Bone marrow (tissue), 2 donors: ENCODE data around the gene SGTA.
A peak's percentile ranks its signal among the peaks of the same experiment; 100 is the strongest.
"Not testable (repeated sequence)": the region's sequence is repeated elsewhere in the genome, so short reads cannot be mapped to it uniquely, and the experiment has no call there.

ENCODE experiments used
- DNase-seq, 2 donors: peaks; one replicate each; lab custom pipeline; 2025; lab: John Stamatoyannopoulos, UW

SGTA gene

DNA sequence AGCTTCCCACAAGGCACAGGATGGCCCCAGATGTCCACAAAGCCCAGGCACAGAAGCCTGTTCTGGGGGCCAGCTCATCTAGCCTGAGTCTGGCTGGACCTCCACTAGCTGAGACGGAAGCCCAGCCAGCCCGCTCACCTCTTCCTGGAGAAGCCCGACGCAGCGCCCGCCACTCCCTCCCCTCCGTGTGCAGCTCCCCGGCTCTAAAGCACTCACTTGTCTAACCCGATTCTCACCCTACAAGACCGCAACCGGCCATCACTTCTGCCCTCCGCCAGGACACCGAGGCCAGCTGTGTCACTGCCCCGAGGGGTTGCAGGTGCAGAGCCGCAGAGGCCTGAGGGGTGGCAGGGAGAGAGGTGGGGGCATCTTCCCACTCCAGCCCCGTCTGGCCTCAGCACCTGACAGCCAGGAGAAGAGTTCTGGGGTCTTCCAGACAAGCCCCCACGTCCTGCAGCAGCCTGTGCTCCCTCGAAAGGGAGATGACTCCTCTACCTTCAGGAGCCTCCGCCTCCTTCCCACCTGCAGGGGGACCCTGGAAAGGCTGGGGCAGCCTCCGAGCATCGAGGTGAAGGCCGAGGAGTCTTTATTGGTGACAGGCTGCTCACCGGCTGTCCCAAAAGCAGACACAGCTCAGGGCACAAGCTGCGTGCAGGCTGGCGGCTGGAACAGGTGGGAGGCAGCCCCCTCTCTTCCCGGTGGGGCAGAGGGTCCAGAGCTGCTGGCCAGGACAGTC is 56.0 kb downstream of the SGTA start:
- no peak for DNase-seq

DNA sequence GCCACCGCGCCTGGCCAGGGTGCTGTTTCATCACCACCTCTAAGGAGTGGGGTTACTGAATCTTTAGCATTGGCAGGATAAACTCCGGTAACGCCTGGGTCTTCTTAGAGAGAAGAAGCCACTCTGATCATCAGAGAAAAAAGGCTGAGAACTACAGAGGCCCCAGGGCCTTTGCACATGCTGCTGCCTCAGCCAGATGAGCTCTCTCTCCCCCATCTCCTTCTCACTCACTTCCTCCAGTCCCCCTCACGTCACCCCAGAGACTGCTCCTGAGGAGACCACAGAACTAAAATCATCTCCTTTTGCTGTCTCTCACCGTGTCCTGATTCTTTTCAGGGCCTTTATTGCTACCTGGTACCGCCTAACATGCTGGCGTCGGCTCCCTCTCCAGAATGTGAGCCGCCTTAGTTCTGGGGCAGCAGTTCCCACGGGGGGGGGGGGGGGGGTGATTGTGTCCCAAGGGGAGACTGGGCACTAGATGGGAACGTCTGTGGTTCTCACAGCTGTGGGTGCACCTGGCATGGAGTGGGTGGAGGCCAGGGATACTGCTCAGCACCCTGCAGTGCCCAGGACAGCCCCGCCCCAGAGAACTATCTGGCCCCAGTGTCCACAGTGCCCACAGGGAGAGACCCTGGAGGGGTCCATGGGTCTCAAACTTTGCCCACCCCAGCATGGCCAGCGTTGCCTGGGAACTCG is 56.8 kb downstream of the SGTA start:
- no peak for DNase-seq

DNA sequence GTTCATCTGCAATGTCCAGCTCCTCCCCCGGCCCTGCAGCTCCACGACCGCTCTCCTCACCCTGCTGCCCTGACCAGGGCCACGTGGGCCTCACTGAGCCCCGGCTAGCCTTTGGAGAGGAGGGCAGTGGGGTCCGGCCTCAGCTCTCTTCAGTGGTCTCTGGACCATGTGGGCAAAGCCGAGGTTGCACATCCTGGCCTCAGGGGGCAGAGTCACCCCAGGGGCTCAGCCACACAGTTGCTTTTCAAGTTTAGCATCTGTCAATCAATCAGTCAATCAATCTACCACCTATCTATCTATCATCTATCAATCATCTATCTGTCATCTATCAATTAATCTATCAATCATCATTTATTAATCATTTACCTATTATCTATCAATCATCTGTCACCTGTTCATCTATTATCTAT is 58.9 kb downstream of the SGTA start:
- DNase-seq, result no peak

DNA sequence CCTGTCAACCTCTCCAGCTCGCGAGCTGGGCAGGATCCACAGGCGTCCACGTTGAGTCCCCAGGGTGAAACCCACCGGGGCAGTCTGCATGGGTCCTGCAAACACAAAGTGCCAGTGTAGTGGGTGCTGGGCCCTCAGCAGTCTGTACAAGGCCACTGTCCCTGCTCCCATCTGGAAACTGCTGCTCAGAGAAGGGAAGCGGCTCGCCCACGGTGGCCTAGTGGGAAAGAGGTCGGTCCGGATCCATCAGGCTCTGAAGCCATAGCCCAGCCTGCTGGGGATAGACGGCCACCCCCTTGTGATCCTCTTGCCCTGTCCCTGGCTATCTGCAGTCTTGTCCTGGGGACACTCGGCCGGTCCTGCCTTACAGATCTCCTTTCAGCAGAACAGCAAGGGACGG is 59.3 kb downstream of the SGTA start:
- no peak for DNase-seq

DNA sequence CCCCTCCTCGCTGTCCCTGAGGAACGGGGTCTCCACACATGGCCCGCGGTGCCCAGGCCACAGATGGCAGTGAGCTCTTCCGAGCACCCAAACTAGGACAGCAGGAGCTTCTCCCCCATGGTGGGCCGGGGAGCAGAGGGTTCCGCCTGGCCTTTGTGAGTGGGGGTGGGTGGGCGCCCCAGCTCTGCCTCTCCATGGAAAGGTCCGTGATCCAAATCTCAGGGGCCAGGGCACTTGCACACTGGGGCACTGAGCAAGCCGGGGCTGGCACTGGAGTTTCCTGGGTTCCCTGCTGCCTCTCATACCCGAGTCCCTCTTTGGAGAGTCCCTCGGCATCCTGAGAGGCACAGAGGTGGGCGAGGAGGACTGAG is 59.7 kb downstream of the SGTA start:
- no peak for DNase-seq

GRCh38 chr19:2722541-2723344 is 60.3 kb downstream of the SGTA start:
- DNase-seq, result peak in 1 of 2 donors; percentile 25

DNA sequence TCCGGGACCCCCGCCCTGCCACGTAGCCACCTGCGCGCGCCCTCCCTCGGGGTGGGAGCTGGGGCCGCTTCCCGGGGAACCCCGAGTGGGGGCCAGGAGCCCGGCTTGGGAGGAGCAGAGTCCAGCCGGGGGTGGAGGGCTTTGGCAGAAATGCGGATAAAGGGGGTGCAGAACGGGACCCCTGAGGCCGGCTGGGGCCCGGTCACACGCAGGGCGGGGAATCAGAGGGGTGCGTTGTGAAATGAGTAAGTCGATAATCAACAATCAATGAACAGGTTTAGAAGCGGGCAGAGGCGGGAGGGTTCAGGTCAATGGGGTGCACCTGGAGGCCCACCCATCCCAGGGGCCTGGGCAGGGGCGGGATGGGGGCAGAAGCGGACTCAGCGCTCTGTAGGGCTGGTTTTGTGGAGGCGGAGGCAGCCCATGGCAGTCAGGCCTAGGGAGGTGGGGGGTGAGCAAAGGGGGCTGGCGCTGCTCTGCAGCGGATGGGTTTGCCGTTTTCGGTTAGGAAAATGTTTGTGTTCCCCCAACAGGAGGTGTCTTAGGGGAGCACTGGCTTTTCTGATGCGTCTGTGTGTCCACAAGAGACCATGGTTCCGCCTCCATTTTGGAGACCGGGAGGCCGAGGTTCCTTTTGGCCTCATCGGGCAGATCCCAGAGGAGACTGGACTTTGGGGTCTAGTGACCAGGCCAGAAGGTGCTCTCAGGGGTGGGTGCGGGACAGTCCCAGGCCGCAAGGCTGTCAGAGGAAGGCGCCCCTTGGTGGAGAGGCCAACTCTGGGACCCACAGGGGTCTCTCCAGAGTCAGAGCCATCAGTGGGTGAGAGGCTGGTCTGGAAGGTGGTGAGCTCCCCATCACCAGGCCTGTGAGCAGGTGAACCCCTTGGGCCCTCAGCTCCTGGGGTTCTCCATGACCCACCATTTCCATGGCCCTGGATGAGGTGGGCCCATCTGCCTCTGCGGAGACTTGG is 61.2 kb downstream of the SGTA start:
- DNase-seq, result no peak

DNA sequence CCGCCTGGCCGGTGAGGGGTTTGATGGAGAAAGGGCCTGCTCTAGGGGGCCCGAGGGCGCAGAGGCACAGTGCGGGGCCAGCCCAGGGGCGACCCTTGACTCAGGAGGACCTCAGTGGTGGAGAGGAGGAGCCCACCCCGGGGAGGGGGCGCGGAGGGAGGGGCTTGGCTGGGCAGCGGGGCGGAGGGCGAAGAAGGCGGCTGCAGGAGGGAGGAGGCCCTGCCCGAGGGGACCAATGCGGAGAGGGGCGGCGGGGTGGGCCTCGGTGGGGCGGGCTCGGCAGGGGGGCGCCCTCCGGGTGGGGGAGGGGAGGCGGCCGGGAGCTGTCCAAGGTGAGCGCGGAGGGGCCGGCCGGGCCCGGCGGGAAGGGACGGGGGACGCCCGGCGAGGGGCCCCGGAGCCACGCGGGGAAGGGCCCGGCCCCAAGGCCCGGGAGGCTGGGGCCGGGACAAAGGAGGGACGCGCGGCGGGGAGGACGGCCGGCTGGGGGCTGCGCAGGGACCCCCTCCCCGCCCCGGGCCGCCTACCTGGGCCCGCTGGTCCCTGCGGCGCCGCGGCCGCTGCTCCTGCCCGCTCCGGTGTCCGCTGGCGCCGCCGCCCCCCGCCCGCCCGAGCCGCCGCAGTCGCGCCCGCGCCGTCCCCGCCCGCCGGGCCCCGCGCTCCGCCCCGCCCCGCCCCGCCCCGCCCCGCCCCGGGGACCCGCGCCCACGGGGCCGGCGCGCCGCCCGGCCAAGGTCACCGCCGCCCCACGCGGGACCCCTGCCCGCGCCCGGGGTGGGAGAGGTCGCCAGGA is 62.1 kb downstream of the SGTA start, which contains the start of gene DIRAS1:
Gene DIRAS1 (minus strand): TSS at position 596 of the 793 bp plus-strand sequence. CDS start 3,566 bp downstream, outside the sequence.
- no peak for DNase-seq

DNA sequence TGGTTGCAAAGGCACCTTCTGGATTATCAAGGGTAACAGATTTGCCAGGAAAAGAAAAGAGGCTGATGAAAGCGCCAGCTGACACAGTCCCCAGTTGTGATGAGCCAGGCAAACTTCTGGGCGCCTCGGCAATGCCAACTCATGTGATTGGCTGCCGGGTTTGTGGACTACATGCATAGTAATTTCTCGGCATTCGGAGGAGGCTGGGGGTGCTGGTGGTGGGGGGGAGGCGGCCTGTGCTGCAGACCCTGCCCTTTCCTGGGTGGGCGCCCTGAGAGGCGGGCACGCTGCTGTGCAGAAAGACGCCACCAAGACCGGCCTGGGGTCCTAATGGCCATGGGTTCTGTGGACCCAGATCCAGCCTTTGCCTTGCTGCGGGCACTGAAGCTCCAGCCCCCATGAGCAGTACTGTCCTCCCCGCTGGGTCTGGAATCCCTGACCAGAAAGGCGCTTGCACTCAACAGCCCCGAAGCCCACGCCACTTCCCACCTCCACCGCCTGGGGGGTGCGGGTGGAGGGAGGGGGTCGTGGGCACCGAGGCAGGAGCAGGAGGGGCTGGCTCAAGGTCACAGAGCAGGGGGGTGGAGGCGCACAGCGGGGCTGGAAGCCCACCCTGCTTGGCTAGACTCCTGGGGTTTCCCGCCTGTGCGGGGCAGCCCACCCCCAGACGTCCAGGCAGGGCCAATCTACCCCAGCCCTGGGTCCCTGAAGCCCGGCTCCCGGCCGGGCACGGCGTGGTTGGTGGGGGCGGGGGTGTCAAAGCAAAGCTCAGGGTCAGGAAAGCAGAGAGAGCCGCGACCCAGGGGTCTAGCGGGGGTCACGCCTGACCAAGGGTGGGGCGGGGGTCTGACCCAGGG is 62.9 kb downstream of the SGTA start:
- DNase-seq, result no peak

- no peak for DNase-seq
These were observed 63.8 kb downstream of the SGTA start for GRCh38 chr19:2719232-2719735.

DNA sequence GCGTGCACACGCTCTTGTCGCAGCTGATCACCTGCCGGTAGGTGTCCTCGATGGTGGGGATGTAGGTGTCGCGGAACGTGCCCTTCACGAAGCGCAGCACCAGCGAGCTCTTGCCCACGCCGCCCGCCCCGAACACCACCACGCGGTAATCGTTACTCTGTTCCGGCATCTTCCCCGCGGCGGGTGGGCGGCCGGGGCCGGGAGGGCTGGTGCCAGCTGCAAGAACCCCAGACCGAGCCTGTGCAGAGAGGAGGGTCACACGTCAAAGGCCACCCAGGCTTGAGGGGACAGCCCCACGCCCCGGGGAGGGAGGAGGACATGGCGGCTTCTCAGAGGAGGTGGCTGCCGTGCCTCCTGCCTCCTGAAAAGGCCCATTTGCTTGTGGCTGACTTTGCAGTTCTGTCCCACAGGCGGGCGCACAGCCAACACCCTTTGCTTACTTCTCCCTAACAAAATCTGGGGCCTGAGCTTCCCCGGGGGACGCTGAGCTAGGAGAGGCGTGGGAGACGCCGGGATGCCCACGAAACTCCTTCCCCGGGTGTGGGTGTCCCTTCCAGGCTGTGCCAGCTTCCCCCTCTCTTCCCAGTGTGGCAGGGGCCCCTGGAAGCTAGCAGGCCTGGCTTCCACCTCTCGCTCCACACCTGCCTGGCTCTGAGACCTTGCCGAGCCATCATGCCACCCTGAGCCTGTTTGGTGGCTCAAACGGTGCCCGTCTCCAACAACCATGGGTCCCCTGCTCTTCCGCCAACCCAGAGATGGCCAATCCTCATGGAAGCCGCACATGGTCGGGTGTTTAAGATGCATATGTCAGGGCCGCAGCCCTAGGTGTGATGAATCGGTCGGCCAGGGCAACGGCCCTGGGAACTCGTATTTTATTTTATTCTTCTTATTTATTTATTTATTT is 65.2 kb downstream of the SGTA start:
- DNase-seq, result no peak

DNA sequence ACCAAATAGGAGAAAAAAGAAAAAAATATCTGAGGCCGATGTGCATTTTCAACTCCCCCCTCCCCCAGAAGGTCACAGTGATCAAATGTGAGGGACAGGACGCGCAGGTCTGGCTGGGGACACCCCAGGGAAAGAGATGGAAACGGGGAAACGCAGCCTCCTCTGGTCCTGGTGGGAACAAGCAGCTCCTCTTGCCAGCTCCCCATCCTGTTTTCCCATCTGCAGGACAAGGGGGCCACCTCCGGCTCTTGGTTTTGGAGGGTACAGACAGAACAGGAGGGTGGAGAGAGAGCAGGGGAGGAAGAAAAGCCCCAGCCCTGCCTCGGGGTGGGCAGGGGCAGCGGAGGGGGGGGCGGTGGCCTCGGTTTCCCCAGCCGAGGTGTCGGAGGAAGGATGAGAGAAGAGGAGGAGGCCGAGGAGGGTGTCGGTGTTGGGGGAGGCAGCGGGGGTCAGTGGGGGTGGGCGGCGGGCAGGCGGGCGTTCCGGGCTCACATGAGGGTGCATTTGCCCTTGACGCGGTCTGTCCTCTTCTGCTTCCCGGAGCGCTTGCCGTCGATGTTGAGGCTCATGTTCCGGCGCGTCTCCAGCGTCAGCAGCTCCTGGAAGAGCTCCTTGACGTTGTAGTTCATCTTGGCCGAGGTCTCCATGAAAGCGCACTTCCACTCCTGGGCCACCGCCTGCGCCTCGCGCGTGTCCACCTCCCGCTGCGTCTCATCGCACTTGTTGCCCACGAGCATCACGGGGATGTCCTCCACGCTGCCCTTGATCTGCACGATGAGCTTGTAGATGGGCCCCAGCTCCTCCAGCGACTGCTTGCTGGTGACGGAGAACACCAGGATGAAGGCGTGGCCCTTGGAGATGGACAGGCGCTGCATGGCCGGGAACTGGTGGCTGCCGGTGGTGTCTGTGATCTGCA is 66.1 kb downstream of the SGTA start:
- no peak for DNase-seq

- no peak for DNase-seq
These were observed 66.8 kb downstream of the SGTA start for GRCh38 chr19:2716275-2716650.

DNA sequence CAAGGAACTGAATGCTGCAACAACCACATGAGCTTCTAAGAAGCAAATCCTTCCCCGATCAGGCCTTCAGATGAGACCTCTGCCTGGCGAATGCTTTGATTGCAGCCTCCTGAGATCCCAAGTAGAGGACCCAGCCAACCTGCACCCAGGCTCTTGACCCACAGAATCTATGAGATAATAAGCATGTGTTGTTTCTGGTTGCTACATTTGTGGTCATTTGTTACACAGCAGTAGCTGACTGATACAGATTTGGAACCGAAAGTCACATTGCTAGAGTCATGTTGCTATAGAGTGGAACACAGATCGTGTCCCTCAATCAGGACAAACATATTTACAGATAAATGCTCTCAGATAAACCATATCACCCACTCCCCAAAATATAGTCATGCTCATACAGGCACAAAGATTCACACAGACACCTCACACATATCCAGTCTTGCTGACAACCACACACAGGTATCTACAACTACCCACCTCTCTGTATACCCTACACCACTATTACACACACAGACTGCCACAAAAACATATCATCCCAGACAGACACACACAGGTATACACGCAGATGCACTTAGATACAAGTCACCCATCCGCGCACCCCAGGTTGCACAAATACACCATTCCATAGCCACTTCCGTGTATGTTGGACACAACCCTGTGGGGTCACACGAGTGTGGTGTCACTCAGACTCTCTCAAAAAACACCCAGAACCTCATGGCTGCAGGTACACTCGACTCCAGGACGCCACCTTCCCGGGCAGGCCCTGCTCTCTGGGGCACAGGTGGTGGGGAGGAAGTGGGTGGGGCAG is 67.4 kb downstream of the SGTA start:
- DNase-seq, result no peak

DNA sequence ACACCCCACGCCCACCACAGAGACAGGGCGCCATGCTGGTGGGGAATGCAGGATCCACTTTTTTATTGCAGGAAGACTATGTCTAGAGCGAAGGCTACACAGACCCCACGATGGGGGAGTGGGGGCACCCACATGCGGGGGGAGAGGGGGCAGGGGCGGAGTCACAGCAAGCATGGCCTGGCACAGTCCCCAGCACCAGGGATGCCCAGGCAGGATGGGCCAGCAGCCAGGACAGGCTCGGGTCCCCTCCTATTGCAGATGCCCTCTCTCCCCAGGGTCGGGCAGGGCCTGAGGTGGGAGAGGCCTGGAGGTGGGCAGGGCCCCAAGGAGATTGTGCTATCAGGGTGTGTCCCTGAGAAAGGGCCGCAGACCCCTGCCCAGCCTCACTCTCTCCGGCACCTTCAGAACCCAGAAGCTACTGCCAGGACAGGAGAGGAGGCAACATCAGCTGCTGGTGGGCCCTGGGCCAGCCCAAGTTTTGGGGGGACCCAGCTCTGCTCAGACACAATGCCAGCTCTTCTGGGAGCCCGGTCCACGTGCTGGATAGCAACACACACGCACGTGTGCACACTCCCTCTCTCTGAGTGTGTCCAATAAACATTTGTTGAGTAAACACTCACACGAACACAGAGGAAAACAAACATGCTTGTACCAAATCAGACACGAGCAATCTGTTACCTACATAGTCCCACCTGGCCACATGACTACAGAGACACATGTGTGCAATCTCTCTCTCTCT is 68.4 kb downstream of the SGTA start:
- DNase-seq, result no peak

DNA sequence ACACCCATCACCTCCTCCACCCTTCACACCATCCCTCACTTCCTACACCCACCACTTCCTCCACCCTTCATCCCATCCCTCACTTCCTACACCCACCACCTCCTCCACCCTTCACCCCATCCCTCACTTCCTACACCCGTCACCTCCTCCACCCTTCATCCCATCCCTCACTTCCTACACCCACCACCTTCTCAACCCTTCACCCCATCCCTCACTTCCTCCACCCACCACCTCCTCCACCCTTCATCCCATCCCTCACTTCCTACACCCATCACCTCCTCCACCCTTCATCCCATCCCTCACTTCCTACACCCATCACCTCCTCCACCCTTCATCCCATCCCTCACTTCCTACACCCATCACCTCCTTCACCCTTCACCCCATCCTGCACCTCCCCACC is 69.0 kb downstream of the SGTA start:
- not testable (repeated sequence) for DNase-seq
